BJ (cell line): ENCODE measurements around the gene EIF4G3. TPM values are rescaled to one million over a fixed set of nuclear protein-coding genes. Genes with fewer than 3 reads are reported as not detected.
"Not testable (repeated sequence)": the region's sequence is repeated elsewhere in the genome, so short reads cannot be mapped to it uniquely, and the experiment has no call there.

Source experiments
- CTCF ChIA-PET: fragments of 350-600 bp; formaldehyde crosslinking; extraction: SDS; loops from one replicate; lab custom pipeline; 2021; ENCODE audit warnings: antibody characterized with exemption, inconsistent platforms; lab: Yijun Ruan, JAX
- POLR2A ChIA-PET: fragments of 300-600 bp; sonication (Branson Sonifier 250); formaldehyde crosslinking; extraction: SDS; loops from one replicate; lab custom pipeline; 2021; ENCODE audit warnings: antibody characterized with exemption; lab: Charles Lee
- DNase-seq: peaks from one replicate; pipeline ENCODE4 v3.0.0-alpha.2; 2011; ENCODE audit warnings: low read depth
- H3K27me3 ChIP-seq: 2 replicates; pipeline ENCODE4 v1.6.0; 2011; ENCODE audit warnings: low read length; ENCODE audit not compliant: control insufficient read depth, insufficient read depth
- H3K36me3 ChIP-seq: 2 replicates; pipeline ENCODE4 v1.5.1; 2011; ENCODE audit warnings: low read length; ENCODE audit not compliant: control insufficient read depth, insufficient read depth
- H3K4me3 ChIP-seq: 2 replicates; pipeline ENCODE4 v1.5.1; 2011; ENCODE audit warnings: low read depth, mild to moderate bottlenecking, control low read depth, low read length
- polyA plus RNA-seq: library from polyadenylated mRNA; depleted of rRNA; stranded (reverse); fragments of >200 nt; gene quantifications from 2 replicates; pipeline ENCODE4 v1.2.3, GENCODE V29; 2011
- TF ChIP-seq, protein P1 (sequence below): IDR thresholded peaks from 2 replicates; pipeline ENCODE4 v1.5.1; 2011; ENCODE audit warnings: low read depth, mild to moderate bottlenecking, control low read depth, inconsistent platforms, low read length, moderate library complexity; ENCODE audit not compliant: insufficient read depth

The EIF4G3 gene
- polyA plus RNA-seq, 1 experiment = 62.0 TPM

DNA sequence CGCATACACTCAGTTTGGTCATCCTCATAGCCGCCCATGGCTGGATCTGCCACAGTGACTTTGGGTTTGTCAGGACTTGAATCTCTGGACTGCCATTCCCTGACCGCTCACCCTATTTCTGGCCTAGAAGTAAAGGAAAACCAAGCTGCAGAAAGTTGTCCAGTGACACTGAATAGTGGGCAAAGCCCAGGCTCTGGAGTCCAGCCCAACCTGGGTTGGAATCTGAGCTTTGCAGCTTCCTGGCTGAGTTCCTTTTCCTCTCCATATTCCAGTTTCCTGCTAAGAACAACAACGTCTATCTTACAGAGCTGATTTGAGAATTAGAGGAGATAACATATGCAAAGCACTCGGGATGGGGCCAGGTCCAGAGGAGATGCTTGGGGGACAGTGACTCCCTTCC is 15.6 kb upstream of the EIF4G3 start:
- CTCF ChIA-PET = interaction anchor here (0.6 to 7.2 kb wide), 8 partner anchors 9 to 496 kb away, joined by 3 to 147 read pairs (median 4); no protein-coding TSS in a partner anchor
- H3K36me3 ChIP-seq = no peaks in the 10 kb centered on the region
- TF ChIP-seq, protein P1, sequence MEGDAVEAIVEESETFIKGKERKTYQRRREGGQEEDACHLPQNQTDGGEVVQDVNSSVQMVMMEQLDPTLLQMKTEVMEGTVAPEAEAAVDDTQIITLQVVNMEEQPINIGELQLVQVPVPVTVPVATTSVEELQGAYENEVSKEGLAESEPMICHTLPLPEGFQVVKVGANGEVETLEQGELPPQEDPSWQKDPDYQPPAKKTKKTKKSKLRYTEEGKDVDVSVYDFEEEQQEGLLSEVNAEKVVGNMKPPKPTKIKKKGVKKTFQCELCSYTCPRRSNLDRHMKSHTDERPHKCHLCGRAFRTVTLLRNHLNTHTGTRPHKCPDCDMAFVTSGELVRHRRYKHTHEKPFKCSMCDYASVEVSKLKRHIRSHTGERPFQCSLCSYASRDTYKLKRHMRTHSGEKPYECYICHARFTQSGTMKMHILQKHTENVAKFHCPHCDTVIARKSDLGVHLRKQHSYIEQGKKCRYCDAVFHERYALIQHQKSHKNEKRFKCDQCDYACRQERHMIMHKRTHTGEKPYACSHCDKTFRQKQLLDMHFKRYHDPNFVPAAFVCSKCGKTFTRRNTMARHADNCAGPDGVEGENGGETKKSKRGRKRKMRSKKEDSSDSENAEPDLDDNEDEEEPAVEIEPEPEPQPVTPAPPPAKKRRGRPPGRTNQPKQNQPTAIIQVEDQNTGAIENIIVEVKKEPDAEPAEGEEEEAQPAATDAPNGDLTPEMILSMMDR = no peak
- POLR2A ChIA-PET = no interaction called here
- no peaks in the 10 kb centered on the region for H3K27me3 ChIP-seq
- DNase-seq = no peak
- no peak overlapping the region for H3K4me3 ChIP-seq

DNA sequence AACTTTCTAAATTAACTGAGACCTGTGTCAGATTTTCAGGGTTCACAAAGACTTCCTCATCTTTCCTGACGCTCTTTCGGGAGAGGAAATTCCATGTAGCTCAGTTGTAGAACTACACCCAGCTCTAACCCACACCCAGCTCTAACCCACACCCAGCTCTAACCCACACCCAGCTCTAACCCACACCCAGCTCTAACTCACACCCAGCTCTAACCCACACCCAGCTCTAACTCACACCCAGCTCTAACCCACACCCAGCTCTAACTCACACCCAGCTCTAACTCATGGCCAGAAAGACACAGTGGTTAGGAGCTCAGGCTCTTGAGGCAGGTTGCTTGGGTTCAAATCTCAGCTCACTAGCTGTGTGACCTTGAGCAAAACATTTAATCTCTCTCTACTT is 14.1 kb upstream of the EIF4G3 start:
- ChIA-PET POLR2A (interaction anchor here (0.5 kb wide), 1 partner anchor 115 kb away, joined by 17 read pairs; no protein-coding TSS in a partner anchor), CTCF (interaction anchor here (0.6 to 7.2 kb wide), 3 partner anchors 9 to 495 kb away, joined by 3 to 147 read pairs (median 3); no protein-coding TSS in a partner anchor)
- not testable (repeated sequence) for DNase-seq, H3K27me3 ChIP-seq, H3K4me3 ChIP-seq, H3K36me3 ChIP-seq

DNA sequence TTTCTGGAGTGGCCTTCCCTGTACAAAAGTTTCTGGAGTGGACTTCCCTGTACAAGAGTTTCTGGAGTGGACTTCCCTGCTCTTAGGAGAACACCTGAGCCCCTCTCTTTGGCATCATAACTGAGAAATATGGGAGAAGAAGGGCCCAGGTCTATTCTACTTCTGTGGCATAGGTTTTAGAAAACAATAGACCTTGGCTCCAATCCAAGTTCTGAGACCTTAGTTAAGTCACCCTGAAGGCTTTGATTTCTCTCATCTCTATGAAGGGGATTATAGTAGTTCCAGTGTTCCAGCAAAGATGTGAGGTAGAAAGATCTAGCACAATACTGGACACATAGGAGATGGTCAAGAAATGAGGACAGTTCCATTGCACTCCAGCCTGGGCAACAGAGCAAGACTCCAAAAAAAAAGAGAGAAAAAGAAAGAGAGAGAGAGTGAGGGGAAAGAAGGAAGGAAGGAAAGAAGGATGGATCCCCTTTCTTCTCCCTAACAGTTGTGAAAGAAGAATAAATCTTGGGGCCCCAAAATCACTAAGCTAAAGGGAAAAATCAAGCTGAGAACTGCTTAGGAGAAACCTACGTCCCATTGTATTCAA is 13.3 kb upstream of the EIF4G3 start:
- ChIA-PET CTCF (interaction anchor here (0.6 to 7.2 kb wide), 4 partner anchors 8 to 494 kb away, joined by 3 to 147 read pairs (median 6); no protein-coding TSS in a partner anchor), POLR2A (no interaction called here)
- Histone ChIP-seq H3K36me3 (no peaks in the 10 kb centered on the region), H3K27me3 (no peaks in the 10 kb centered on the region), H3K4me3 (no peak overlapping the region)
- TF ChIP-seq, protein P1 = no peak
- DNase-seq = no peak

DNA sequence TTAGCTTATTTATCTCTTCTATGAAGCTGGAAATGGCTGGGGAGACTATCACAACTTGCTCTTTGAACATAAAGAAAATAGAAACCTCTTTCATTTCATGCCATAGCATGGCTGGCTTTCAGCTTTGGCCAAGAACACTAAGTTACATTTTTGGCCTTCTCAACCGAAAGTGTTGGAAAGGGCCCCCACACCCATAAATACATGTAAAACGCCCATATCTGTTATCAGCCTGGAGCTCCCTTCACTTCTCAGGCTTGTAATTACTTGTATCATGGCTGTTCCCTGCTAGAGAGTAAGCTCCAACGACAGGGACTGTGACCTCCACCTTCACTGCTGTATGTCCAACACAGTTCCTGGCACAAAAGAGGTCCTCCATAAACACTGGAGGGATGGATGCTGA is 12.7 kb upstream of the EIF4G3 start:
- TF ChIP-seq, protein P1 = no peak
- ChIA-PET POLR2A (no interaction called here), CTCF (interaction anchor here (1.3 kb wide), 1 partner anchor 493 kb away, joined by 8 read pairs; no protein-coding TSS in a partner anchor)
- H3K27me3 ChIP-seq = no peaks in the 10 kb centered on the region
- no peak for DNase-seq
- H3K4me3 ChIP-seq = no peak overlapping the region
- H3K36me3 ChIP-seq = no peaks in the 10 kb centered on the region

DNA sequence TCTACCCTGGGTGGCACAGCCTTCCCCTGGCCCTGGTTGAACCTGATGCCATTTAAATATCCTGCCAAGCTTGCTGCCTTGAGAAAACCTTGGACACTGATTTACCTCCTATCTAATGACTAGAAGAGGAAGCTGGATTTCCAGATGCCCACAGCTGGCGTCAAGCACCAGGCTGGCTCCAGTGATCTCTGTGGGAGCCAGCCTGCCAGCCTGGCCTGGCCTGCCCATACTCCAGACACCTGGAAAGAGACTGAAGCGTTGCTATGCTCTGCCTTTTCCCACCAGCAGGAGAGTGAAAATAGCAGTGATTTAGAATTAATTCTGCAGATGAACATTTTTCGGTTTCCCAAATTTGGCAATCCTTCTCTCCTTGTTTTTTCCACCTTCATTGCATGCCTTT is 11.5 kb upstream of the EIF4G3 start:
- DNase-seq = no peak
- Histone ChIP-seq H3K4me3 (no peak overlapping the region), H3K27me3 (no peaks in the 10 kb centered on the region), H3K36me3 (no peaks in the 10 kb centered on the region)
- ChIA-PET POLR2A (no interaction called here), CTCF (interaction anchor here (1.2 kb wide), 1 partner anchor 492 kb away, joined by 5 read pairs; no protein-coding TSS in a partner anchor)
- TF ChIP-seq, protein P1 = no peak
